Measurements from ENCODE around the gene THBS2.
A peak's percentile ranks its signal among the peaks of the same experiment; 100 is the strongest.
"Not testable (repeated sequence)": the region's sequence is repeated elsewhere in the genome, so short reads cannot be mapped to it uniquely, and the experiment has no call there.

Gene THBS2

GRCh38 chr6:169271158-169271876 lies 17.7 kb upstream of the THBS2 start:
- no peaks in the 10 kb centered on the region for H3K36me3 Mint-ChIP-seq (ENCODE audit: low read depth)
- H3K27ac Mint-ChIP-seq: no peak overlapping the region
- no peak for TF ChIP-seq CTCF (IDR thresholded peaks at IDR 0.05; ENCODE audit: unreplicated experiment in 3 of 3)
- H3K27me3 Mint-ChIP-seq (ENCODE audit: low read depth): peaks cover 4% of the 10 kb centered on the region
- no peak overlapping the region for H3K4me3 Mint-ChIP-seq
- H3K9me3 Mint-ChIP-seq: peaks cover 2% of the 10 kb centered on the region
- H3K4me1 Mint-ChIP-seq: peaks cover 25% of the 10 kb centered on the region

- H3K27me3 Mint-ChIP-seq (ENCODE audit: low read depth); H3K9me3 Mint-ChIP-seq; H3K36me3 Mint-ChIP-seq (ENCODE audit: low read depth); H3K4me3 Mint-ChIP-seq: not testable (repeated sequence)
- peaks cover 25% of the 10 kb centered on the region for H3K4me1 Mint-ChIP-seq
- peak overlapping the region in 1 of 3 experiments; percentile 61 for H3K27ac Mint-ChIP-seq
Observed at GRCh38 chr6:169270077-169270380, 16.4 kb upstream of the THBS2 start.

DNA sequence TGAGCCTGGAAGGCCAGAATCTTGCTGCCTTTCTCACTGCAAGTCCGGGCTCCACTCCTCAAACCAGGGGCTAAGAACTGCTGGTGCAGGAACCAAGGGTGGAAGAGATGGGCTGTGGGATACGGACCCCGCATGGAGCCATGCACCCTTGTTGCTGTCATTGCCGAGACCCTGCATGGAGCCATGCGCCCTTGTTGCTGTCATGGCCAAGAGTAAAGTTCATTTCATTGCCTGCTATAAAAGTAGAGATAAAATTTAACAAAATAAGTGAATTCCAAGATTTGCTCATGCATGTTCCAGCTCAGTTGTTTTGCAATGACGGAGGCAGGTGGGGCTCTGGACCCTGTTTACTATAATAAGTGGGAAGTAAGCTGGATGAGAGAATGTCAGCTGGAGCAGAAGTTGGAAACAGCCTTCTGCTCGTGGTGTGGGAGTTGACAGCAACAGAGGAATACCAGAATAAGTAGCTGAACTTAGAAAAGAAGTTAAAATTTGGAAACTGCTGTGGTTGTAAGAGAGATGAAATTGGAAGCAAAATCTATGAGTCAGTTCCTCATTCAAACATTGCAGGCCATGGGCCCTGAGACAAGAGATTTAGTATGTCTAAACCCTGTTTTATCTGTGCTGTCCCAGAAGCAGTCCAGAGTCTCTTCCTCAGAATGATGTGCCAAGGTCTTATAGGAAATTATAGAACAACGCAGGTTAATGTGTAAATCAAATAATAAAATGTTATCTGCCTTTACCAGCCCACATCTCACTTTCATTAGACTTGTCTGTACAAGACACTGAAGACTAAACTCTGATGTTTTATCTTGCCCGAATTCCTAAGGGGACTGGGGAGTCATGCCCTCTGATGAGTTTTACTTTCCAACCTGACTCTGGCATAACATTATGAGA lies 15.8 kb upstream of the THBS2 start:
- Mint-ChIP-seq H3K4me1 (peaks cover 25% of the 10 kb centered on the region), H3K9me3 (peaks cover 2% of the 10 kb centered on the region), H3K27me3 (ENCODE audit: low read depth) (peaks cover 7% of the 10 kb centered on the region), H3K27ac (peak overlapping the region in 1 of 3 experiments; percentile 61), H3K4me3 (no peak overlapping the region), H3K36me3 (ENCODE audit: low read depth) (no peaks in the 10 kb centered on the region)
- TF ChIP-seq CTCF (IDR thresholded peaks at IDR 0.05; ENCODE audit: unreplicated experiment in 3 of 3): no peak

DNA sequence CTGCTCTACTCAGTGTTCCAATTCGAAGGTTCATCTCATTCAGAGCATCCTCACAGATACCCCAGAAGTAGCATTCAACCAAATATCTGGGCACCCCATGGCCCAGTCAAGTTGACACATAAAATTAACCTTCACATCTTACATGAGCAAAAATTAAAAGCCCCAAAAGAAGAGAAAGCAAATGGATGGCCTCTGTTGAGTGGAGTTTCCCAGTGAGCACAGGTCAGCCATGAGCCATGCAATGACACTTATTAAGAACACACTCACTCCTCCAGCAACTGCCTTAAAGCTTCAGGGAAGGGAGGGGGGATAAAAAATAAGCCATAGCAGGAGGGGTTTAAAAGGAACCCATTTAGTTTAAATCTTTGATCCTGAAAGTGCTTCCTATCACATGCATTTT lies 14.6 kb upstream of the THBS2 start:
- TF ChIP-seq CTCF (IDR thresholded peaks at IDR 0.05; ENCODE audit: unreplicated experiment in 3 of 3): no peak
- H3K4me3 Mint-ChIP-seq: no peak overlapping the region
- H3K36me3 Mint-ChIP-seq (ENCODE audit: low read depth): no peaks in the 10 kb centered on the region
- peaks cover 25% of the 10 kb centered on the region for H3K4me1 Mint-ChIP-seq
- peak overlapping the region in 1 of 3 experiments; percentile 26 for H3K27ac Mint-ChIP-seq
- peaks cover 7% of the 10 kb centered on the region for H3K27me3 Mint-ChIP-seq (ENCODE audit: low read depth)
- peaks cover 2% of the 10 kb centered on the region for H3K9me3 Mint-ChIP-seq

DNA sequence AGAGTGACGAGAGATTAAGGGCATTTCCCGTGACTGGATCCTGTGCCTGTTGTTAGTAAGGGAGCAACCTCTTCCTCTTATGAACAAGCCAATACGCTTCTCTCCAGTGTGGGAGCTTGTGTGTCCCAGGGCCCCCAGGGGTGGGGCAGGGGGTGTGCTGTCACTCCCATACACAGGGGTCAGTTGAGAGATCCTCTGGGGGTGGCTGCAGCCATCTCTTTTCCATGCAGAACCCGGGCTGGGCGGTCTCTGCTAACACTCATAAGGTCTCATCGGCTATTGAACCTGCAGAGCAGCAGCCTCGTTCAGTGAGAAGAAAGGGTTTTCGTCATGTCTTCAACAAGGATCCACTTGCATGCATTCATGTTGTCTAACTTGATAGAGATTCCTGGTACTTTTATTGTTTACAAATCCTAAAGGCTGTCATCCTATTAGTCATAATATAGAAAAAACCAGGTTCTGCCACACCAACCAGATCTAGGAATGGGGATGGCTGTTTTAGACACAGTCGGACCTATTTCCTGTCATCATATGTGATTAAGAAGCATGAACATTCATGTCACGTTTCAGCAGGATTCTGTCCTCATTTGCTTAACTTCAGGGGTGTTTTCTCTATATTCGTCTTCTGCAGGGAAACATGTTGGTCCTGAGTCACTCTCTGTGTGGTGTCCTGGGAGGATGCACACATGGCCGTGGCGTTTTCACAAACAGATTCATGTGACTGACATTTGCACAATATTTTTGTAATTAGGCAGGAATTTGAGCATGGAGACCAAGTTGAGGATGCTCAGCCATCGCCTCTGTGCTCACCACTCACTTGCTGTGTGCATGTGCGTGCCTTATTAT lies 13.3 kb upstream of the THBS2 start:
- TF ChIP-seq CTCF (IDR thresholded peaks at IDR 0.05; ENCODE audit: unreplicated experiment in 3 of 3): no peak
- H3K9me3 Mint-ChIP-seq: peaks cover 2% of the 10 kb centered on the region
- H3K27ac Mint-ChIP-seq: no peak overlapping the region
- peaks cover 7% of the 10 kb centered on the region for H3K27me3 Mint-ChIP-seq (ENCODE audit: low read depth)
- no peak overlapping the region for H3K4me3 Mint-ChIP-seq
- peaks cover 25% of the 10 kb centered on the region for H3K4me1 Mint-ChIP-seq
- no peaks in the 10 kb centered on the region for H3K36me3 Mint-ChIP-seq (ENCODE audit: low read depth)

DNA sequence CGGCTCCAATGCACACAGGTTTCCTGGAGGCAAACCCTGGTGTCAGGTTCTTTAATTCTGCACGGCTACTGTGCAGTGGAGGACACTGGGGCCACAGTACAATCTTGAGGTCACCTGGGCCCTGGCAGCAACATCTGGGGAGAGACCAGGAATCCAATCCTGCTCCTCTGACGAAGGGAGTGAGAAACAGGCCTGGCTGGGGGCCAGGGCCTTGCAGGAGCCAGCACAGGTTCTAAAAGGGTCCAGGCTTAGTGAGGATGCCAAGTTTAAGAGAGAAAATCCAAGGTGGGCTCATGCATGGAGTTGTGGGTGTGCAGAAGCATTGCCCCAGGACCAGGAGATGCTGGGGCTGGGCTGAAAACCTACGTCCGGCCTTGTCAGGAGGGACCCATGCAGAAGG lies 12.6 kb upstream of the THBS2 start:
- TF ChIP-seq CTCF (IDR thresholded peaks at IDR 0.05; ENCODE audit: unreplicated experiment in 3 of 3): no peak
- Mint-ChIP-seq H3K36me3 (ENCODE audit: low read depth) (no peaks in the 10 kb centered on the region), H3K4me1 (peaks cover 18% of the 10 kb centered on the region), H3K4me3 (no peak overlapping the region), H3K9me3 (peaks cover 2% of the 10 kb centered on the region), H3K27ac (no peak overlapping the region), H3K27me3 (ENCODE audit: low read depth) (peaks cover 7% of the 10 kb centered on the region)
